Lower lobe of right lung (tissue), 2 donors: ENCODE results near the gene HDLBP. TPM values are rescaled to one million over a fixed set of nuclear protein-coding genes. Genes with fewer than 3 reads are reported as not detected.
"Not testable (repeated sequence)": the region's sequence is repeated elsewhere in the genome, so short reads cannot be mapped to it uniquely, and the experiment has no call there.

ENCODE experiments used
- ATAC-seq, 2 donors: fragments of 200-7000 bp; cut with Tn5 transposase; one replicate each; pipeline ENCODE4 v1.9.1; 2020 to 2022; ENCODE audit warnings: mild to moderate bottlenecking in 2 of 2, moderate library complexity in 2 of 2
- DNase-seq: peaks from one replicate; pipeline ENCODE4 v3.0.0-alpha.2; 2020
- H3K27ac ChIP-seq: fragments of 200-600 bp; one replicate; pipeline ENCODE4 v1.8.0; 2022
- H3K27me3 ChIP-seq: fragments of 200-600 bp; one replicate; pipeline ENCODE4 v1.8.0; 2022; ENCODE audit warnings: low read depth
- H3K36me3 ChIP-seq: fragments of 200-600 bp; one replicate; pipeline ENCODE4 v1.8.0; 2022; ENCODE audit warnings: mild to moderate bottlenecking
- H3K4me1 ChIP-seq: fragments of 200-600 bp; one replicate; pipeline ENCODE4 v1.8.0; 2022
- H3K4me3 ChIP-seq: fragments of 200-600 bp; one replicate; pipeline ENCODE4 v1.8.0; 2022; ENCODE audit warnings: mild to moderate bottlenecking
- H3K9me3 ChIP-seq: fragments of 200-600 bp; one replicate; pipeline ENCODE4 v1.8.0; 2022
- CTCF ChIP-seq: fragments of 200-600 bp; IDR thresholded peaks from one replicate; pipeline ENCODE4 v1.8.0; 2022; ENCODE audit warnings: antibody characterized with exemption, mild to moderate bottlenecking
- intact Hi-C: fragments of 100-400 bp; cut with DNase I; formaldehyde crosslinking; loops from one replicate; pipeline ENCODE4 v1.11.0; 2022
- total RNA-seq: library from RNA; stranded (reverse); fragmentation: NEBNext Ultra II Directional; extraction: Animal tissue kit (Norgen Biotek cat#: 25700); gene quantifications from one replicate; pipeline ENCODE4 v1.2.1, GENCODE V29; 2021
- donor health status: DM: no; HTN: yes; CAD: no; lungs with severe emphysema.

The HDLBP gene
- total RNA-seq, 1 donor from 2014 or later: 387 TPM

GRCh38 chr2:241295326-241296095 lies 20.0 kb downstream of the HDLBP start:
- H3K27me3 ChIP-seq: no peaks in the 10 kb centered on the region
- H3K36me3 ChIP-seq: peaks cover 7% of the 10 kb centered on the region
- H3K9me3 ChIP-seq: no peaks in the 10 kb centered on the region
- intact Hi-C loops: no loop called here
- ATAC-seq: no peak
- no peak for DNase-seq
- no peak overlapping the region for H3K27ac ChIP-seq
- H3K4me1 ChIP-seq: peaks cover under 1% of the 10 kb centered on the region
- no peak overlapping the region for H3K4me3 ChIP-seq
- no peak for TF ChIP-seq CTCF

GRCh38 chr2:241293378-241293797 lies 22.1 kb downstream of the HDLBP start:
- H3K4me1 ChIP-seq, intact Hi-C loops, H3K27ac ChIP-seq, H3K27me3 ChIP-seq, DNase-seq, H3K4me3 ChIP-seq, ATAC-seq, H3K9me3 ChIP-seq: not testable (repeated sequence)
- peaks cover 13% of the 10 kb centered on the region for H3K36me3 ChIP-seq

- Histone ChIP-seq H3K4me3 (no peak overlapping the region), H3K36me3 (peaks cover 10% of the 10 kb centered on the region), H3K9me3 (no peaks in the 10 kb centered on the region), H3K27me3 (no peaks in the 10 kb centered on the region), H3K4me1 (no peaks in the 10 kb centered on the region), H3K27ac (no peak overlapping the region)
- no peak for TF ChIP-seq CTCF
- intact Hi-C loops: no loop called here
- no peak for DNase-seq
- no peak for ATAC-seq
Measured at GRCh38 chr2:241291977-241292376, 23.5 kb downstream of the HDLBP start.

- TF ChIP-seq CTCF: no peak
- H3K36me3 ChIP-seq: peaks cover 6% of the 10 kb centered on the region
- intact Hi-C loops: no loop called here
- no peaks in the 10 kb centered on the region for H3K27me3 ChIP-seq
- DNase-seq (no peak), ATAC-seq (no peak)
- no peaks in the 10 kb centered on the region for H3K9me3 ChIP-seq
- H3K27ac ChIP-seq: no peak overlapping the region
- no peak overlapping the region for H3K4me3 ChIP-seq
- H3K4me1 ChIP-seq: no peaks in the 10 kb centered on the region
Measured at GRCh38 chr2:241291153-241291552, 24.3 kb downstream of the HDLBP start.

GRCh38 chr2:241289597-241289996 lies 25.9 kb downstream of the HDLBP start:
- DNase-seq: no peak
- H3K36me3 ChIP-seq: peaks cover 6% of the 10 kb centered on the region
- intact Hi-C loops: no loop called here
- H3K4me1 ChIP-seq: no peaks in the 10 kb centered on the region
- no peaks in the 10 kb centered on the region for H3K9me3 ChIP-seq
- no peaks in the 10 kb centered on the region for H3K27me3 ChIP-seq
- H3K4me3 ChIP-seq: no peak overlapping the region
- H3K27ac ChIP-seq: no peak overlapping the region
- no peak for ATAC-seq
- TF ChIP-seq CTCF: no peak

GRCh38 chr2:241289053-241289452 lies 26.4 kb downstream of the HDLBP start:
- DNase-seq (no peak), ATAC-seq (no peak)
- H3K36me3 ChIP-seq: peaks cover 6% of the 10 kb centered on the region
- no peak overlapping the region for H3K27ac ChIP-seq
- H3K27me3 ChIP-seq: no peaks in the 10 kb centered on the region
- intact Hi-C loops: no loop called here
- no peaks in the 10 kb centered on the region for H3K9me3 ChIP-seq
- TF ChIP-seq CTCF: no peak
- no peak overlapping the region for H3K4me3 ChIP-seq
- H3K4me1 ChIP-seq: no peaks in the 10 kb centered on the region
